ENCODE measurements around the gene LPP.
"Not testable (repeated sequence)": the region's sequence is repeated elsewhere in the genome, so short reads cannot be mapped to it uniquely, and the experiment has no call there.

The LPP gene

DNA sequence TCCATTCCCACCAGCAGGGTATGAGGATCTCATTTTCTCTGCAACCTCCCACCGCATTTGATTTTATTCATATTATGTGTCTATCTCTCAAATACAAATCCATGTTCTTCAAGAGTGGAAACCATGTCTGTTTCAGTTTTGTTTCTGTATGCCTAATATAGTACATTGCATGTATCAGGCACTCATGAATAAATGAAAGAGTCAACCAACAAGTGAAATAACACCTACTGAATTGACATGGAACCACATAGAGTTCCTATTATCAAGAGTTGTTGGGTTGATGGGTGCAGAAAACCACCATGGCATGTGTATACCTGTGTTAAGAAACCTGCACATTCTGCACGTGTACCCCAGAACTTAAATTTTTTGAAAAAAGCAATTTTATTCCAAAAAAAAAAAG, 466.8 kb downstream of the LPP start:
- Histone ChIP-seq H3K9me3 (ENCODE audit: control insufficient read depth, low read length) (no peaks in the 10 kb centered on the region), H3K27me3 (replicated peaks; ENCODE audit: control insufficient read depth, insufficient read depth, low read length, poor library complexity, severe bottlenecking) (no peaks in the 10 kb centered on the region), H3K4me1 (ENCODE audit: control insufficient read depth, insufficient read depth, low read length, poor library complexity, severe bottlenecking) (no peaks in the 10 kb centered on the region), H3K36me3 (ENCODE audit: control insufficient read depth, insufficient read depth, low read length) (no peaks in the 10 kb centered on the region), H3K4me3 (ENCODE audit: insufficient read depth, low read depth, low read length, poor library complexity, severe bottlenecking) (no peak overlapping the region), H3K27ac (ENCODE audit: insufficient read depth, low read length, poor library complexity, severe bottlenecking) (no peak overlapping the region)
- DNase-seq, result no peak

DNA sequence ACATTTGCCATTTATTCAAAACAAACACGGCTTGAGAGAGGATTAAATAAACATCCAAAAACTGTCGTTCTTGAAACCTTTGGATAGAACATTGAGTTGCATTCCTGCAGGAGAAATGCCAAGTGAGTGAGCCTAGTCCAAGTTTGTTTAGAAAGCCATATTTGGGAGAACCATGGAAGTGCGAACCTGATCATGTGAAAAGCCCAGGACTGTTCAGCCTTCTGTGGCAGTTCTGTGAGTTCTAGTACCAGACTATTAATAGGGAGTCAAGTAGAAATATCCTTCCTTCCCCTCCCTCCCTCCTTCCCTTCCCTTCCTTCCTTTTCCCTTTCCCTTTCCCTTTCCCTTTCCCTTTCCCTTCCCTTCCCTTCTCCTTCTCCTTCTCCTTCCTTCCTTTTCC, 470.4 kb downstream of the LPP start:
- Histone ChIP-seq H3K4me1 (ENCODE audit: control insufficient read depth, insufficient read depth, low read length, poor library complexity, severe bottlenecking) (no peaks in the 10 kb centered on the region), H3K36me3 (ENCODE audit: control insufficient read depth, insufficient read depth, low read length) (no peaks in the 10 kb centered on the region), H3K9me3 (ENCODE audit: control insufficient read depth, low read length) (no peaks in the 10 kb centered on the region), H3K27me3 (replicated peaks; ENCODE audit: control insufficient read depth, insufficient read depth, low read length, poor library complexity, severe bottlenecking) (no peaks in the 10 kb centered on the region), H3K4me3 (ENCODE audit: insufficient read depth, low read depth, low read length, poor library complexity, severe bottlenecking) (no peak overlapping the region), H3K27ac (ENCODE audit: insufficient read depth, low read length, poor library complexity, severe bottlenecking) (no peak overlapping the region)
- DNase-seq, result no peak

DNA sequence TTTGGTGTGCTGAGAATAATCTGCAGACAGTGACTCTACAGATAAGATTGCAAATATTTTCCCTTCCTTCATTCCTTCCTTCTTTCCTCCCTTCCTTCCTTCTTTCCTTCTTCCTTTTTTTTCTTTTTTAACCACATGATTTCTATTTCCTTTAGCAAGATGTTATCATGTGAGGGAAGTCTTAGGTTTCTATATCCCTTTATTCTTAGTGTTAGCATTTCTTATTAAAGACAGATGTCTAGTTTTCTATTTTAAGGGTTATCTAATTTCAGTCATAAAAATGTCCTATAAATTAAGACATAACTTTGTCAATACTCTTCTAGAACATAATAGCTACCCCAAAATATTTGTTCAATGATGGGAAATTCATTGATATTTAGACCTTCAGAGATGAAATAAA, 470.9 kb downstream of the LPP start:
- Histone ChIP-seq H3K9me3 (ENCODE audit: control insufficient read depth, low read length) (no peaks in the 10 kb centered on the region), H3K36me3 (ENCODE audit: control insufficient read depth, insufficient read depth, low read length) (no peaks in the 10 kb centered on the region), H3K27me3 (replicated peaks; ENCODE audit: control insufficient read depth, insufficient read depth, low read length, poor library complexity, severe bottlenecking) (no peaks in the 10 kb centered on the region), H3K4me3 (ENCODE audit: insufficient read depth, low read depth, low read length, poor library complexity, severe bottlenecking) (no peak overlapping the region), H3K4me1 (ENCODE audit: control insufficient read depth, insufficient read depth, low read length, poor library complexity, severe bottlenecking) (no peaks in the 10 kb centered on the region), H3K27ac (ENCODE audit: insufficient read depth, low read length, poor library complexity, severe bottlenecking) (no peak overlapping the region)
- DNase-seq, result no peak

DNA sequence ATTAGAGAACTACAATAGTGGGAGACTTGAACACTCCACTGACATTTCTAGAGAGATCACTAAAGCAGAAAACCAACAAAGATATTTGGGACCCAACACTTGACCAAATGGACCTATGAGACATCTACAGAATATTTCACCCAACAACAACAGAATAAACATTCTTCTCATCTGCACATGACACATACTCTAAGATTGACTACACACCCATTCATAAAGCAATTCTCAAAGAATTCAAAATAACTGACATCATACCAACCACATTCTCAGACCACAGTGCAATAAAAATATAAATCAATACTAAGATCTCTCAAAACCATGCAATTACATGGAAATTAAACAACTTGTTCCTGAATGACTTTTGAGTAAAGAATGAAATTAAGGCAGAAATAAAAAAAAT, 473.7 kb downstream of the LPP start:
- no peak overlapping the region for H3K27ac ChIP-seq (ENCODE audit: insufficient read depth, low read length, poor library complexity, severe bottlenecking)
- no peaks in the 10 kb centered on the region for H3K36me3 ChIP-seq (ENCODE audit: control insufficient read depth, insufficient read depth, low read length)
- no peaks in the 10 kb centered on the region for H3K4me1 ChIP-seq (ENCODE audit: control insufficient read depth, insufficient read depth, low read length, poor library complexity, severe bottlenecking)
- no peak for DNase-seq
- no peaks in the 10 kb centered on the region for H3K27me3 ChIP-seq (replicated peaks; ENCODE audit: control insufficient read depth, insufficient read depth, low read length, poor library complexity, severe bottlenecking)
- no peak overlapping the region for H3K4me3 ChIP-seq (ENCODE audit: insufficient read depth, low read depth, low read length, poor library complexity, severe bottlenecking)
- no peaks in the 10 kb centered on the region for H3K9me3 ChIP-seq (ENCODE audit: control insufficient read depth, low read length)

DNA sequence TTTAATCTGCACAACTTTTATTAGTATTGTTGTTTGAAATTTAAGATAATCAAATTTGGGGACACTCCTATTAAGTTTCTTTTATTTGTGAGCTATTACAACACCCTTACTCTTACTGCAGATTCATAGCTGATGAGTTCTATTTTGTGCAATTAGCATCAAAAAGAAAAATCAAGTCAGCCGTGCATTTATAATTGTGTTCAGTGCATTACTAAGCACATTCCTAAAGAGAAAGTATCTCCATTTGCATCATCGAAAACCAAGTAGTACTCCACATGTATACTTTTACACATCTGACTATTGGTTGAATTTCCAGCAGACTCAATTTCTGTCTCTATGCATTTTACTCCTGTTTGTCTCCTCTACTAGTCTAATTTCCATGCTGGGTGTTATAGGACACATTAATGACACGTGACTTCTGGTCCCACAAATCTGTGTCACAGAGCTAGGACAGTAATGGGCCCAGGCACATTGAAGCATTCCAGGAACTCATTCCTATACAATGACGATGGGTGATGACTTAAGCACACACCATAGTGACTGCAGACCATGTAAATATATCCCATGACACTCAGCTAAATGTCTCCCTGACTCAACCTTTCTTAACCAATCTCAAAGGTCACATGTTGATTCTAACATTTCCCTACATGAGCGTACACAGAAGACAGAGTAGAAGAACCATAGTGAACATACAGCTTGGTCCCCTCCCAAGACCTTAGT, 477.5 kb downstream of the LPP start:
- Histone ChIP-seq H3K9me3 (ENCODE audit: control insufficient read depth, low read length) (no peaks in the 10 kb centered on the region), H3K27me3 (replicated peaks; ENCODE audit: control insufficient read depth, insufficient read depth, low read length, poor library complexity, severe bottlenecking) (no peaks in the 10 kb centered on the region), H3K27ac (ENCODE audit: insufficient read depth, low read length, poor library complexity, severe bottlenecking) (no peak overlapping the region), H3K36me3 (ENCODE audit: control insufficient read depth, insufficient read depth, low read length) (no peaks in the 10 kb centered on the region), H3K4me1 (ENCODE audit: control insufficient read depth, insufficient read depth, low read length, poor library complexity, severe bottlenecking) (no peaks in the 10 kb centered on the region), H3K4me3 (ENCODE audit: insufficient read depth, low read depth, low read length, poor library complexity, severe bottlenecking) (no peak overlapping the region)
- DNase-seq, result no peak

DNA sequence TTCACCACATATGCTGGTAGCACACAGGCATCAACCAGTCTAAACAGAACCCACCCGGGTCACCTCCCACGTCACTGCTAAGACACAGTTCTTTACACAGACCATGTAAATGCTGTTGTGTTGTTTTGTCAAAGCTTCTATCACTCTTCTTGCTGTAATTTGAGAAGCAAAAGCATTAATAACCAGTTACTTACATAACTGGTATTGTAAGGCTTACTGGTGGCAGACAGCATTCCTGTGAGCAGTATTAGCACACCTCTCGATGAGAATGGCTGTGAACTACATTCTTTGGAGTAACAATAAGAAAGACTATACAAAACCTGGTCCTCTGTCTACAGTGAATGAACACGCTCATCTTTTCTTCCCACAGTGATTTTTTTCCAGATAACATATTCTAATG, 479.2 kb downstream of the LPP start:
- H3K27ac ChIP-seq (ENCODE audit: insufficient read depth, low read length, poor library complexity, severe bottlenecking), result no peak overlapping the region
- no peaks in the 10 kb centered on the region for H3K36me3 ChIP-seq (ENCODE audit: control insufficient read depth, insufficient read depth, low read length)
- H3K4me1 ChIP-seq (ENCODE audit: control insufficient read depth, insufficient read depth, low read length, poor library complexity, severe bottlenecking), result no peaks in the 10 kb centered on the region
- no peaks in the 10 kb centered on the region for H3K9me3 ChIP-seq (ENCODE audit: control insufficient read depth, low read length)
- H3K27me3 ChIP-seq (replicated peaks; ENCODE audit: control insufficient read depth, insufficient read depth, low read length, poor library complexity, severe bottlenecking), result no peaks in the 10 kb centered on the region
- no peak for DNase-seq
- no peak overlapping the region for H3K4me3 ChIP-seq (ENCODE audit: insufficient read depth, low read depth, low read length, poor library complexity, severe bottlenecking)

DNA sequence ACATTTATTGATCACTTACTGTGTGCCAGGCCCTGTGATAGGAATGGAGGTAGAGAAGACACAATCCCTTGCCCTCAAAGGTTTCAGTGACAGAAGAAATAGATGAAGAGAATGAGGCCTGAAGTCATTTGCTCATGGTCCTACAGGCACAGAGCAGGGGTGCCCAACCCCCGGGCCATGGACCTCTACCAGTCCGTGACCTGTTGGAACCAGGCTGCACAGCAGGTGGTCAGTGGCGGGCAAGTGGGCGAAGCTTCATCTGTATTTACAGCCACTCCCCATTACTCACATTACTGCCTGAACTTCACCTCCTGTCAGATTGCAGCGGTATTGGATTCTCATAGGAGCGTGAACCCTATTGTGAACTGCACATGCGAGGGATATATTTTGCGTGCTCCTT, 480.3 kb downstream of the LPP start:
- Histone ChIP-seq H3K9me3 (ENCODE audit: control insufficient read depth, low read length) (no peaks in the 10 kb centered on the region), H3K4me1 (ENCODE audit: control insufficient read depth, insufficient read depth, low read length, poor library complexity, severe bottlenecking) (no peaks in the 10 kb centered on the region), H3K4me3 (ENCODE audit: insufficient read depth, low read depth, low read length, poor library complexity, severe bottlenecking) (no peak overlapping the region), H3K36me3 (ENCODE audit: control insufficient read depth, insufficient read depth, low read length) (no peaks in the 10 kb centered on the region), H3K27me3 (replicated peaks; ENCODE audit: control insufficient read depth, insufficient read depth, low read length, poor library complexity, severe bottlenecking) (no peaks in the 10 kb centered on the region), H3K27ac (ENCODE audit: insufficient read depth, low read length, poor library complexity, severe bottlenecking) (no peak overlapping the region)
- DNase-seq, result no peak

DNA sequence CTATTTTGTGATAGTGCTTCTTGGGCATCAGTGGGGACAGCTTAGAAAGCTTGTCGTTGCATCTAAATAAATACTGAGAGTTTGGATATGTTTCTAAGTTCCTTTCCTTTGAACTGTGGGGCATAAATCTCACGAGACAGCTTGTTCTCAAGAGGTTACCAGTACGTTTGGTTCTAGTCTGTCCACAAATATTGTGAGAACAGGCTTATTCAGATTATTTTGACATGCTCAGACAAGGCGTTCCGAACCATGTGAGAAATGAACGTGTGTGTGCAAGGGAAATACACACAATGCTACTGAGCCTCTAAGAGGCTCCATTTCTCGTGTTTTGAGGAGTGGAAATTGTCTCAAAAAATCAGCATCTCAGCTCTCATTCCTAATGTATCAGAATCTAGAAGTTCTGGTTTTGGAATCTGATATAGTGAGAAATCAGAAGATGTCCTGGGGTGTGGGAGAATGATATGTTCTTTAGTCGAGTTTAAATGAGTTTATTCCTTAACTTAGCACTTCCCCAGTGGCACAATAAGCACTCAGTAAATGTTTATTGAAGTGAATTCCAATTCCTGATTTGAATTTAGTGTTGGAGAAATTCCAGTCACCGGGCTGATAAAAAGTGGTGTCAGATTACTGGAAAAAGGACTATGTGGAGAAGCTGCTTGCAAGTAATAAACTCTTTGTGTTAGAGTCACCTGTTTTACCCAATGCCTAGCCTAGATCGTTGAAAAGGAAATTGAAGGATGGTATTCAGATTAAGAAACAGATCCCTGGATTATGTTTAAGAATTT, 481.5 kb downstream of the LPP start:
- Histone ChIP-seq H3K9me3 (ENCODE audit: control insufficient read depth, low read length) (no peaks in the 10 kb centered on the region), H3K4me1 (ENCODE audit: control insufficient read depth, insufficient read depth, low read length, poor library complexity, severe bottlenecking) (no peaks in the 10 kb centered on the region), H3K27me3 (replicated peaks; ENCODE audit: control insufficient read depth, insufficient read depth, low read length, poor library complexity, severe bottlenecking) (no peaks in the 10 kb centered on the region), H3K4me3 (ENCODE audit: insufficient read depth, low read depth, low read length, poor library complexity, severe bottlenecking) (no peak overlapping the region), H3K27ac (ENCODE audit: insufficient read depth, low read length, poor library complexity, severe bottlenecking) (no peak overlapping the region), H3K36me3 (ENCODE audit: control insufficient read depth, insufficient read depth, low read length) (no peaks in the 10 kb centered on the region)
- no peak for DNase-seq

DNA sequence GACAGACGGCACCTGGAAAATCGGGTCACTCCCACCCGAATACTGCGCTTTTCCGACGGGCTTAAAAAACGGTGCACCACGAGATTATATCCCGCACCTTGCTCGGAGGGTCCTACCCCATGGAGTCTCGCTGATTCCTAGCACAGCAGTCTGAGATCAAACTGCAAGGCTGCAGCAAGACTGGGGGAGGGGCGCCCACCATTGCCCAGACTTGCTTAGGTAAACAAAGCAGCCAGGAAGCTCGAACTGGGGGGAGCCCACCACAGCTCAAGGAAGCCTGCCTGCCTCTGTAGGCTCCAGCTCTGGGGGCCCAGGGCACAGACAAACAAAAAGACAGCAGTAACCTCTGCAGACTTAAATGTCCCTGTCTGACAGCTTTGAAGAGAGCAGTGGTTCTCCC, 482.3 kb downstream of the LPP start:
- H3K27ac ChIP-seq (ENCODE audit: insufficient read depth, low read length, poor library complexity, severe bottlenecking); H3K9me3 ChIP-seq (ENCODE audit: control insufficient read depth, low read length); H3K36me3 ChIP-seq (ENCODE audit: control insufficient read depth, insufficient read depth, low read length); H3K4me1 ChIP-seq (ENCODE audit: control insufficient read depth, insufficient read depth, low read length, poor library complexity, severe bottlenecking); DNase-seq; H3K27me3 ChIP-seq (replicated peaks; ENCODE audit: control insufficient read depth, insufficient read depth, low read length, poor library complexity, severe bottlenecking); H3K4me3 ChIP-seq (ENCODE audit: insufficient read depth, low read depth, low read length, poor library complexity, severe bottlenecking): not testable (repeated sequence)

DNA sequence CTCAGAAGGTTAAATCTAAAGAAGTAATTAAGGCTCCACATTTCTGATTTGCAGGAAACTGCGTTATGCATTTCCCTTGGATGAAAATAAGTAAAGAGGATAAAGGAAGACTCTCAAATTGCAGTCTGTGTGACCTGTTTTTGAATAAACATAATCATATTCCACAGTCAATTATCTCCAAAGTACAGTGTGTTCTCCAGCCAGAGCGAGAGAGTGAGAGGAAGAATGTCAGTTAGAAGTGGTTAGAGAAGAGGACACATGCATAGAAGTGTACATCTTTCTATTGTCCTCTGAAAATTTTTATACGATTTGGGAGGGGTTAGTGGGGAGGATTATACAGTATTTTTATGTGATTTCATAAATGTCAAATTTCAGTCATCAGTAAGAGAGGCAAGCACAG, 487.1 kb downstream of the LPP start:
- Histone ChIP-seq H3K27ac (ENCODE audit: insufficient read depth, low read length, poor library complexity, severe bottlenecking) (no peak overlapping the region), H3K36me3 (ENCODE audit: control insufficient read depth, insufficient read depth, low read length) (no peaks in the 10 kb centered on the region), H3K4me3 (ENCODE audit: insufficient read depth, low read depth, low read length, poor library complexity, severe bottlenecking) (no peak overlapping the region), H3K9me3 (ENCODE audit: control insufficient read depth, low read length) (no peaks in the 10 kb centered on the region), H3K27me3 (replicated peaks; ENCODE audit: control insufficient read depth, insufficient read depth, low read length, poor library complexity, severe bottlenecking) (no peaks in the 10 kb centered on the region), H3K4me1 (ENCODE audit: control insufficient read depth, insufficient read depth, low read length, poor library complexity, severe bottlenecking) (no peaks in the 10 kb centered on the region)
- DNase-seq, result no peak
